B cell (primary cell): ENCODE results near the gene VAV2. TPM values are rescaled to one million over a fixed set of nuclear protein-coding genes. Genes with fewer than 3 reads are reported as not detected.

ENCODE experiments used
- ATAC-seq: fragments of 200-7000 bp; cut with Tn5 transposase; one replicate; pipeline ENCODE4 v1.10.0; 2021; ENCODE audit warnings: low read depth, mild to moderate bottlenecking, moderate number of reproducible peaks, moderate library complexity
- CTCF ChIA-PET: fragments of 350-600 bp; sonication (Branson Sonifier 250); formaldehyde crosslinking; loops from one replicate; lab custom pipeline; 2021; ENCODE audit warnings: antibody characterized with exemption, inconsistent platforms; lab: Charles Lee
- POLR2A ChIA-PET: fragments of 350-600 bp; sonication (Branson Sonifier 250); formaldehyde crosslinking; loops from one replicate; lab custom pipeline; 2021; ENCODE audit warnings: antibody characterized with exemption; lab: Charles Lee
- DNase-seq: peaks from one replicate; pipeline ENCODE4 v3.0.0; 2013
- H2AFZ ChIP-seq: 2 replicates; pipeline ENCODE4 v1.6.1; 2012; ENCODE audit warnings: mild to moderate bottlenecking, low read depth, low read length; ENCODE audit not compliant: insufficient read depth, poor library complexity, severe bottlenecking
- H3K27ac ChIP-seq, 2 donors: 1 replicate in 1 of 2; 2 replicates in 1 of 2; pipeline ENCODE4 v1.5.1; 2012 to 2013; ENCODE audit warnings: low read length in 2 of 2, mild to moderate bottlenecking in 2 of 2, moderate library complexity in 1 of 2
- H3K27me3 ChIP-seq, 4 experiments: fragments of 200-600 bp in 1 of 4; sonication (generic) in 1 of 4; replicated peaks in 1 of 4; 1 replicate in 2 of 4; 2 replicates in 2 of 4; pipeline versions ENCODE4 v1.6.1 to v1.7.0; 2013 to 2016; ENCODE audit warnings: low read length in 3 of 4, mild to moderate bottlenecking in 2 of 4, mixed read lengths in 1 of 4, moderate library complexity in 1 of 4; ENCODE audit not compliant: insufficient read depth in 4 of 4, control insufficient read depth in 3 of 4; ENCODE audit errors: control extremely low read depth in 1 of 4
- H3K36me3 ChIP-seq, 2 experiments: replicated peaks in 1 of 2; 1 replicate in 1 of 2; 2 replicates in 1 of 2; pipeline versions ENCODE4 v1.6.1 to v1.7.1; 2013; ENCODE audit warnings: low read length in 1 of 2; ENCODE audit not compliant: insufficient read depth in 2 of 2, control insufficient read depth in 1 of 2; ENCODE audit errors: control extremely low read depth in 1 of 2, extremely low read depth in 1 of 2
- H3K4me1 ChIP-seq, 2 donors: fragments of 200-600 bp in 1 of 2; sonication (generic) in 1 of 2; 1 replicate in 1 of 2; 2 replicates in 1 of 2; pipeline versions ENCODE4 v1.5.1 to v1.6.1; 2013 to 2017; ENCODE audit warnings: low read length in 2 of 2; ENCODE audit not compliant: control insufficient read depth in 2 of 2, insufficient read depth in 2 of 2
- H3K4me2 ChIP-seq: replicated peaks from 2 replicates; pipeline ENCODE3; 2012; ENCODE audit warnings: mild to moderate bottlenecking, low read depth, low read length; ENCODE audit not compliant: poor library complexity, severe bottlenecking
- H3K4me3 ChIP-seq, 5 experiments: fragments of 200-600 bp in 1 of 5; sonication (generic) in 1 of 5; 1 replicate in 3 of 5; 2 replicates in 2 of 5; pipeline versions ENCODE4 v1.5.1 to v1.7.0; 2011 to 2016; ENCODE audit warnings: low read length in 4 of 5, mild to moderate bottlenecking in 4 of 5, low read depth in 2 of 5, control low read depth in 1 of 5, moderate library complexity in 1 of 5; ENCODE audit not compliant: insufficient read depth in 1 of 5; ENCODE audit errors: control extremely low read depth in 1 of 5, extremely low read depth in 1 of 5
- H3K79me2 ChIP-seq: fragments of 200-600 bp; sonication (generic); one replicate; pipeline ENCODE4 v1.6.0; 2016; ENCODE audit warnings: low read length; ENCODE audit not compliant: control insufficient read depth, insufficient read depth
- H3K9ac ChIP-seq: fragments of 200-600 bp; sonication (generic); 2 replicates; pipeline ENCODE4 v1.6.1; 2017; ENCODE audit warnings: mild to moderate bottlenecking, low read length, moderate library complexity
- H3K9me3 ChIP-seq, 3 donors: one replicate each; pipeline versions ENCODE4 v1.6.1 to v1.7.1; 2013; ENCODE audit warnings: low read length in 2 of 3; ENCODE audit not compliant: control insufficient read depth in 2 of 3, insufficient read depth in 1 of 3; ENCODE audit errors: control extremely low read depth in 1 of 3
- H4K20me1 ChIP-seq: 2 replicates; pipeline ENCODE4 v1.6.0; 2012; ENCODE audit warnings: mild to moderate bottlenecking, low read length; ENCODE audit not compliant: insufficient read depth, control insufficient read depth, poor library complexity, severe bottlenecking
- H3K27ac Mint-ChIP-seq: one replicate; pipeline ENCODE4 v1.8.0; 2021; ENCODE audit warnings: mixed read lengths
- H3K27me3 Mint-ChIP-seq: one replicate; pipeline ENCODE4 v1.8.0; 2021; ENCODE audit warnings: mixed read lengths
- H3K4me1 Mint-ChIP-seq: one replicate; pipeline ENCODE4 v1.8.0; 2021; ENCODE audit warnings: mixed read lengths
- H3K4me3 Mint-ChIP-seq: one replicate; pipeline ENCODE4 v1.8.0; 2021; ENCODE audit warnings: mixed read lengths
- H3K9me3 Mint-ChIP-seq: one replicate; pipeline ENCODE4 v1.8.0; 2022; ENCODE audit warnings: mixed read lengths; ENCODE audit not compliant: insufficient read depth
- CTCF ChIP-seq: fragments of 200-600 bp; IDR thresholded peaks from one replicate; pipeline ENCODE4 v1.8.0; 2022; ENCODE audit warnings: antibody characterized with exemption, mild to moderate bottlenecking
- EZH2 ChIP-seq: IDR thresholded peaks from 2 replicates; pipeline ENCODE4 v1.6.1; 2012; ENCODE audit warnings: borderline replicate concordance, low read depth, mild to moderate bottlenecking, moderate library complexity, low read length; ENCODE audit not compliant: insufficient read depth, poor library complexity, severe bottlenecking
- WGBS: methylation state at CpG from one replicate; pipeline ENCODE4 v1.1.5; 2013; ENCODE audit warnings: missing lambda C conversion rate; ENCODE audit not compliant: insufficient coverage; 5-methylcytosine and 5-hydroxymethylcytosine counted together
- intact Hi-C: fragments of 100-400 bp; cut with micrococcal nuclease; formaldehyde crosslinking; loops from one replicate; pipeline ENCODE4 v1.10.0; 2022
- polyA plus RNA-seq: library from polyadenylated mRNA; depleted of rRNA; stranded (reverse); fragments of >200 nt; gene quantifications from 2 replicates; pipeline ENCODE4 v1.2.3, GENCODE V29; 2012
- total RNA-seq, 2 donors: library from RNA; stranded (reverse); fragments of 120-200 nt in 1 of 2; gene quantifications; 1 replicate in 1 of 2; 2 replicates in 1 of 2; pipeline versions ENCODE4 v1.2.3 to v1.2.4, GENCODE V29; 2013 to 2022

VAV2 gene
- total and polyA plus RNA-seq, 2 donors (not counting 1 experiment from before 2014, with no cell fraction given) = 34.4 to 128 TPM

- Histone ChIP-seq H3K36me3 (peaks cover 0 to 11% of the 10 kb centered on the region in 2 experiments), H3K9me3 (no peaks in the 10 kb centered on the region), H3K27me3 (no peaks in the 10 kb centered on the region), H4K20me1 (peaks cover 100% of the 10 kb centered on the region), H3K27ac (no peak overlapping the region), H2AFZ (no peak overlapping the region), H3K4me3 (no peak overlapping the region), H3K9ac (no peak overlapping the region), H3K79me2 (peaks cover 100% of the 10 kb centered on the region), H3K4me2 (no peak overlapping the region), H3K4me1 (no peaks in the 10 kb centered on the region)
- intact Hi-C loops = no loop called here
- no peak for DNase-seq
- peaks cover 44% of the 10 kb centered on the region for H3K4me1 Mint-ChIP-seq
- no peak overlapping the region for H3K4me3 Mint-ChIP-seq
- H3K9me3 Mint-ChIP-seq = no peaks in the 10 kb centered on the region
- no peak for ATAC-seq
- 94% methylated on average over 24 of the region's 24 CpGs for WGBS
- POLR2A ChIA-PET = no interaction called here
- no peak overlapping the region for H3K27ac Mint-ChIP-seq
- TF ChIP-seq EZH2 (no peak), CTCF (no peak)
- H3K27me3 Mint-ChIP-seq = no peaks in the 10 kb centered on the region
- CTCF ChIA-PET = no interaction called here
Observed at GRCh38 chr9:133882849-133883755, 109.0 kb downstream of the VAV2 start.
